ENCODE results near the gene SCAPER.
"Not testable (repeated sequence)": the region's sequence is repeated elsewhere in the genome, so short reads cannot be mapped to it uniquely, and the experiment has no call there.

Gene SCAPER

DNA sequence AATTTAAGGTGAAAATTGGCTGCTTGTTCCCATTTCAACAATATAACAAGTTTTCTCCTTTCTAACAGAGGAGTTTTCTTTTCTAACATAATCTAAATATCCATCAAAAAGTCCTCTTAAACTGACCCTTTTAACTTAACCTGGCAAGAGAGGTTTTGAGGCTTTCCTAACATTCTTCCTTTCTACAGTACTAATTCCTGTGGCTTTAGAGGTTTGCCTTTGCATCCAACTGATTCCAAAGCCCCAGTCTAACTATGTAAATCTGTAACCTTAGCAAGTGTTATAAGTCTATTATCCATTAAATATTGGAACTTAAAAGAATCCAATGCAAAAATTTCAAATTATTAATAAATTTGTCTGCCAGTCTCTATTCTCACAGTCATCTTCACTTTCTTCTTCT lies 434.4 kb downstream of the SCAPER start:
- no peak for DNase-seq

DNA sequence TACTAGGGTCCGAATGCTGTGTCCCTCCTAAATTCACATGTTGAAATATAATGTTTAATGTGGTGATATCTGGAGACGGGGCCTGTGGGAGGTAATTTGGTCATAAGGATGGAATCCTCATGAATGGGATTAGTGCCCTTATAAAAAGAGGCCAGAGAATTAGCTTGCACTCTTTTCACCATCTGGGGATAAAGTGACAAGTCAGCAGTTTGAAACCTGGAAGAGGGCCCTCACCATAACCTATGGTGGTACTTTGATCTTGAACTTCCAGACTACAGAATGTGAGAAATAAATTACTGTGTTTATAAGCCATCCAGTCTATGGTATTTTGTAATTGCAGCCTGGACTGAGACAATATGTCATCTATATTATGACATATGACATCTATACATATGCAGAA lies 436.4 kb downstream of the SCAPER start:
- no peak for DNase-seq

DNA sequence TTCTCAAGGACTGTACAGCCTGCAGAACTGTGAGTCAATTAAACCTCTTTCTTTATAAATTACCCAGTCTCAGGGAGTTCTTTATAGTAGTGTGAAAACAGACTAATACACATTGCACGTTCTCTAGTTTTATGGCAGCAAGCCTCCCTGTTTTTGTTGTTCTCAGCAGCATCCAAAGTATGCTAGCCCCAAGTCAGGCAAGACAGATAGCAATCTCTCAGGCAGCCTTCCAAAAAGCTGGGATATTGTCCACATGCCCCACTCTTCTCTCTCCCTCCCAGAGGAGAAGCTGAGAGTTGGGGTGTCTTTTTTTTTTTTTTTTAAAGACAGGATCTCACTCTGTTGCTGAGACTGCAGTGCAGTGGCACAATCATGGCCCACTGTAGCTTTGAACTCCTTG lies 438.0 kb downstream of the SCAPER start:
- no peak for DNase-seq

DNA sequence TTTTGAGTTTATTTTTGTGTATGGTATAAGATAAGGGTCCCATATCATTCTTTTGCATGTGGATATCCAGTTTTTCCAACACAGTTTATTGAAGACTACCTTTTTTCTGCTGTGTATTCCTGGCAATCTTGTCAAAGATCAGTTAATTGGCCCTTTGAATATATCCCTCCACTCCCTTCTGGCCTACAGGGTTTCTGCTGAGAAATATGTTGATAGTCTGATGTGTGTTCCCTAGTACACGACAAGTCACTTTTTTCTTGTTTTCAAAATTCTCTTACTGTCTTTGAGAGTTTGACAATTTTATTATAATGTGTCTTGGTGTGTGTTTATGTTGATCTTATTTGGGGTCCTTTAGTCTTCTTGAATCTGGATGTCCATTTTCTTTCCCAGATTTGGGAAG lies 439.4 kb downstream of the SCAPER start:
- no peak for DNase-seq

DNA sequence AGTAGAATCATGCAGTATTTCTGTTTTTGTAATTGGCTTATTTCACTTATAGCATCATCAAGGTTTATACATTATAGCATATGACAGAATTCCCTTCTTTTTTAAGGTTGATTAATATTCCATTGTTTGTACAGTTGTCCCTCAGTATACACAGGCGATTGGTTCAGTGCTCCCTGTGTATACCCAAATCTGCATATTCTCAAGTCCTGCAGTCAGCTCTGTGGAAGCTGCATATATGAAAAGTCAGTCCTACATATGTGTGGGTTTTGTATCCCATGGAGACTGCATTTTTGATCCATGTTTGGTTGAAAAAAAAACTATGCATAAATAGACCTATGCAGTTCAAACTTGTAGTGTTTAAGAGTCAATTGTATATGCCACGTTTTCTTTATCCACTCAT lies 440.9 kb downstream of the SCAPER start:
- no peak for DNase-seq

DNA sequence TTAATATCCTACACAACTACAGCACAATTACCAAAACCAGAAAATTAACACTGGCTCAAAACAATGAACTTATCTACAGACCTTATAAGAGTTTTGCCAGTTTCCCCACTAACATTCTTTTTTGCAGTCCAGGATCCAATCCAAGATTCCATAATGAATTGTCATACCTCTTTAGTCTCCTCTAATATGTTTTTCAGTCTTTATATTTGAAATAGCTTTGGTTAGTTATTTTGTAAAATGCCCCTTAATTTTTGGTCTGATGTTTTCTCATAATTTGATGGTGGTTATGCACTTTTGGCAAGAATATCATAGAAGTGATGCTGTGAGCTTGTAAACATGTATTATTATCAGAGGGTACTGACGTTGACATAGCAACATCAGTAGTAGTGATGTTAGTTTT lies 444.3 kb downstream of the SCAPER start:
- DNase-seq = no peak

DNA sequence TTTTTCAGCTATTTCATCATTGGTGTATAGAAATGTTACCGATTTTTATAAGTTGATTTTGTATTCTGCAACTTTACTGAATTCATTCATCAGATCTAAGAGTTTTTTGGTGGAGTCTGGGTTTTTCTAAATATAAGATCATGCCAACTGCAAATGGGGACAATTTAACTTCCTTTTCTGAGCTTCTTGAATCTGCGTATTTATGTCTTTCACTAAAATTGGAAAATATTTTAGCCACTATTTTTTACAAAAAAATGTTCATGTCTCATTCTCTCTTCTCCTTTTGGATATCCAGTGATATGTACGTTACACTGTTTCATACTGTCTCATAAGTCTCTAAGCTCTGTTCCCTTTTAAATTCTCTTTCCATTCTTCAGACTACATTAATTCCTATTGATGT lies 444.8 kb downstream of the SCAPER start:
- no peak for DNase-seq

DNA sequence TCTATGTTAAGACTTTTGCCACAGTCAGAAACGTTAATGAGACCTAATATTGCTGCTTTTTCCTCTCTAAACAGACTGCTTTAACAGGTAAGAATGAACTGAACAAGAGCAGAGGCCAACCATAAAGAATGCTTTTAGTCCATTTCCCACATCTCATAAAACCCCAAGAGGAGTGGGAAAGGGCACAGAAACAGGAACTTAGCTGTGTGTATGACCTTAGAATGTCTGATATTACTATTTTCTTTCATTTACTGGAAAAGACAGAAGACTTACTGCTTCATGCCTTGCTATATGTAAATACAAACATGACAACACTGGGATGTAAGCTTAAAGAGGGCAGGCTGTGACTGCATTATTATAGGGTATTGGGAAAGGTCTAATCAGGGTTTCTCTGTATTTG lies 453.6 kb downstream of the SCAPER start:
- no peak for DNase-seq

DNA sequence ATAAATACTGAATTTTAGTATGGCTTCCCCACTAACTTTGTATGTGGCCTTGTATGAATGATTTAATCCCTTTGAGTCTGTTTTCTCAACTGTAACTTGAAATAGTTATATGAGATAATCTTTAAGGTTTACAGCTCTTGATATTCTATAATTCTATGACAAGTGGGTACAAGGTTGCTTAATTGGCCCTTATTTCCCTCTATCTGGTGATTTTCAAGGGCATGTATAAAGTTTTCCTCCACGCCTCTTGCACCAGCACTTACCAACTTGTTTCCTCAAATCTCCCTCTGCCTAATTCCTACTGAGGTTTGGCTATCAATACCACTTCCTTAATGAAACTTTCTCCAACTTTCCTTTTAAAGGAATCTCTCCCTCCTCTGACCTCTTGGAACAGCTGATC lies 455.7 kb downstream of the SCAPER start:
- no peak for DNase-seq

DNA sequence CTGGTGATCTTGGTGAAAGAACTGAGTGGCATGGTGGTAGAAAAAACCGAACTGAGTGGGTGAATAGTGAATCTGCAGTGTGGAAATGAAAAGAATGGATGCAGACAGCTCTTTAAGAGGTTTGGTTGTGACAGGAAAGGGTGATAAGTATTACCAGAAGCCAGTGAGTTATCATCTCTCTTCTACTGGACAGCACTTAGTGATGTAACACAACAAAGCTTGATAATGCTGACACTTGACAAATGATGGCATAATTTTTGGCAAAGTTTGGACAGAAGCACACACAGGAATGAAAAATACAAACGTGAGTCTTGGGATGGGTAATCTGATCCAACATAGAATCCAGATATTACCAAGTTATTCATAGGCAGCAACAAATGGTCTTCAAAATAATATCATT lies 456.4 kb downstream of the SCAPER start:
- DNase-seq = no peak

DNA sequence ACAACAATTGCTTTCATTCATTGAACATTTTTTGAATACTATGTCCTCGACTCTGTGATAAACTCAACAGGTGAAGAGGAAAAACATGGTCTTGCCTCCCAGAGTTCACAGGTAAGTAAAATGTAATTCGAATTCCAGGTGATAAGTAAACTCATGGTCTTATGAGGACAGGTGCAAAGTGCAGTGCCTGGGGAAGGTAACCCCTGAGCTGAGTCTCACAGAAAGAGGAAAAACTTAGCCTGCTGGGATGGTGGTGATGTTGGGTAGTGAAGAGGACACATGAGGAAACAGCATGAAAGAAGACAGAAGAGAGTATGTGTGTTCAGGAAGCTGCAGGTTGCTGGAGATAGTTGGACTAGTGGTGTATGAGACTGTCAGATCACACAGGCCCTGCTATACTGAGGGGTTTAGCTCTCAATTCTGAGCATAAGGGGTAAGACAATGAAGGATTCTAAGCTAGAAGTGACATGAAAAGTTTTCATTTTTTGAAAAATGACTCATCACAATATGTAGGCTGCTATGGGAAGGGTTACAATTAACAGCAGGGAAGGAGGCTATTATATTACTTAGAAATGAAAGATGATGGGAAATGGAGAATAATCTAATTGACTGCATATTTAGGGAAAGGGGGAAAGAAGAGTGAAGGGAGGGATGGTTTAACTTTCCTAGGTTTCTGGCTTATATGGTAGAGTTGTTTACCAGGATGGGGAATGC lies 457.3 kb downstream of the SCAPER start:
- DNase-seq = no peak

DNA sequence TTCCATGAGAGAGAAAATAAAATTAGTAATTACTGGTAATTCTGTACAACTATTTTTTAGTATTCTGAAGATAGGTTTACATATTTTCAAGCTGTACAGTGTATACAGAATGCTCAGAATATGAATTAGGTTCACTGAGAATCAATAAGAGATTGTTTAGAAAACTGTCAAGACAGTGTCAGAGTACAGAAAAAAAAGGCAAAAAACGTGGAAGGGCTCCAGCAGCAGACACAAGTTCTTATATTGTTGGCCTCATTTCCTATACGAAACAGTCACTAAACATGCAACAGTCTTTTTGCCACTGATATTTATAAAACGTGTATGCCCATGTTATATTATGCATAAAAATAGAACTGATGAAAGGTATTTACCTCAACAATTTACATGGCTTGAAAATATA lies 464.7 kb downstream of the SCAPER start:
- DNase-seq = no peak

DNA sequence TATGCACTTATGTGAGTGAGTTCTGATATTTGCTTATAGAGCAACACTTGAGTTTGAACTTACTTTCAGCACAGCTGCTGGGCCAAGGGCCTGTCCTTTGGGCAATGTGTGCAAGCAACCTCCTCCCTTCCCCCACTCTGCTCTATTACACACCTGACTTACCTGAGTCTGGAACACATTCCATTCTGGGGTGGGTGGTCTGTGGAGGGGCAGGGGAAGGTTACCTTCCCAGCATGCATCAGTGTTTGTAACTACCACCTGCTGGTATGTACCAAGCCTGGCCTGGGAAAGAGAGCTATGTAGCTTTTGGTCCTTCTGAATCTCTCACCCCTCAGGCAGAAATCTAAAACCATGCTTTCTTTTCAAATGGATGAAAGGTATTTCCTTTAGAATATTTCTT lies 465.6 kb downstream of the SCAPER start:
- no peak for DNase-seq

DNA sequence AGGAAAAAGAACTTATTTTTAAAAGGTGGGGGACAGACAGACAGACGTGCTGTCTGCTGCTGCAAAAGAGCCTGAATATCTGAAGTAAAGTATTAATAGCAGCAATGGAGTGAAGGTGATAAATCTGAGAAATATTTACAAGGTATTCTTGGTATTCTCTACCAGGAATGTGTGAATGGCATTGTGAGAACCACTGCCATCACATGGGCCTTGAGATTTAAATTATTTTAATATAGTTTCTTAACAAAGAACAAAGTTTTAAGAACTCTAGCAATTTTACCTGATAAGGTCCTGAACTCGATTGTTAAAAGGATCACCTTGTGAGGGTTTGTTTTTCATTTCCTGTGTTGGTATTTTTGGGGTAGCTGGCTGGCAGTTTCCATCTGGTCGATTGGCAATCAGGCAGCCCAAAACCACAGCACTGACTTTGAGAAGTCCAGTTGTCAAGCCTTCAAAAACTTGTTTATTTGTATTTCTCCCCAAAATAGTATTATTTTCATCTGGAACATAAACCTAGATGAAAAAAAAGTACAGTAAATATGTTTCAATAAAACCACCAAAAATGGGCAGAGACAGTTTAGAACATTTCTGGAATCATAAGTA lies 471.2 kb downstream of the SCAPER start:
- DNase-seq = no peak

DNA sequence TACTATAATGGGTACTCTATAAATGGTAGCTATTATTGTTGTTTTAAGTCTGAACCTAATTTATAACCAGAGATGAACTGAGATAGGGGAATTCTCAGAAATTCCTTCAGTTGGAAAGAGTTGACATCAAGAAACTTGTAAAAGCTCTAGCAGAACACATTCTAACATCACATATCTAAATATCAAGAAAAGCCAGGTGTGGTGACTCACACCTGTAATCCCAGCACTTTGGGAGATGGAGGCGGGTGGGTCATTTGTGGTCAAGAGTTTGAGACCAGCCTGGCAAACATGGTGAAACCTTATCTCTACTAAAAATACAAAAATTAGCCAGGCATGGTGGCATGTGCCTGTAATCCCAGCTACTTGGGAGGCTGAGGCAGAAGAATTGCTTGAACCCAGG lies 472.1 kb downstream of the SCAPER start:
- not testable (repeated sequence) for DNase-seq

DNA sequence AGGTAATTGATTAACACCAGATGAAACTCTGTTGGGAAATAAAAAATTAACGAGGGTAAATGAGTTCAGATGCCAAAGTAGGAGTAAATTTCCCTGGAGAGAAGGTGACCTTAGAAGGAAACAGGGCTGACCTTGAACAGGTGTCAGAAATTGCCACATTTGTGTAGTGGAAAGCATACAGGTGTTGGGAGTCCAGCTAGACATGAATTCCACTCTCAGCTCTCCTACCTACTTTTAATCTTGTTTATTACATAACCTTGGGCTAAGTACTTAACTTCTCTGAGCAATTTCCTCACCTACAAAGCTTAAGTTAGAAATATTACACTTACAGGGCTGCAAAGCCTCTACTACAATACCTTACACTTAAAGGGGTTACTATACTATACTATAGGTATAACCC lies 472.5 kb downstream of the SCAPER start:
- DNase-seq = no peak

DNA sequence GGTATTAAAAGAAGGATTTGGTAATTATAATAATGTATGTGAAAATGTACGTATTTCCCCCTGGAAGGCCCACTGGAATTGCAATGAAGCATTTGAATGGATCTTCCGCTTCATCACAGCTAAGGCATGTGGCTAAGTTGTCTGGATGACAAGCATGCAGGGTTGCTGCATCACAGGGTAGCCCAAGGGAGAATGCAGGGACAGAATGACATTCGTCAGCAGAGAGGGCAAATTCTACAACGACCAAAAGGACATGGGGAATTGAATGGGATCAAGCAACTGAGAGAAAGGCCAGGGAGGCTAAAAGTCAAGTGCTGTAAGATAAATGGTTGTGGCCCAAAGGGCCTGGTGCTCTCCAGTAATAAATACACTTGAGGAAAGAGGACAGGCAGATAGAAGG lies 473.2 kb downstream of the SCAPER start:
- no peak for DNase-seq

DNA sequence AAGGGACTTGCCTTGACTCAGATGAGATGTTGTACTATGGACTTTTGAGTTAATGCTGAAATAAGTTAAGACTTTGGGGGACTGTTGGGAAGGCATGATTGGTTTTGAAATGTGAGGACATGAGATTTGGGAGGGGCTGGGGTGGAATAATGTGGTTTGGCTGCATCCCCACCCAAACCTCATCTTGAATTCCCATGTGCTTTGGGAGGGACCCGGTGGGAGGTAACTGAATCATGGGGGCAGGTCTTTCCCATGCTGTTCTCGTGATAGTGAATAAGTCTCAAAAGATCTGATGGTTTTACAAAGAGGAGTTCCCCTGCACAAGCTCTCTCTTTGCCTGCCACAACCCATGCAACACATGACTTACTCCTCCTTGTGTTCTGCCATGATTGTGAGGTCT lies 474.4 kb downstream of the SCAPER start:
- not testable (repeated sequence) for DNase-seq

DNA sequence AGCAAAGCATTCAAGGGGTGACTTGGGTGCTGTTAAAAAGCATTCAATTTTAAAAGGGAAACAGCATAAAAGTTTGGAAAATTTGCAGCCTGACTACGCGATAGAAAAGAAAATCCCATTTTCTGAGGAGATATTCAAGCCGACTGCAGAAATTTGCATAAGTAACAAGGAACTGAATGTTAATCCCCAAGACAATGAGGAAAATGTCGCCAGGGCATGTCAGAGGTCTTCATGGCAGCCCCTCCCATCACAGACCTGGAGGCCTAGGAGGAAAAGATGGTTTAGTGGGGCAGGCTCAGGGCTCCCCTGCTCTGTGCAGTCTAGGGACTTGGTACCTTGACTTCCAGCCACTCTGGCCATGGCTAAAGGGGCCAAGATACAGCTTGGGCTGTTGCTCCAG lies 475.5 kb downstream of the SCAPER start:
- no peak for DNase-seq

DNA sequence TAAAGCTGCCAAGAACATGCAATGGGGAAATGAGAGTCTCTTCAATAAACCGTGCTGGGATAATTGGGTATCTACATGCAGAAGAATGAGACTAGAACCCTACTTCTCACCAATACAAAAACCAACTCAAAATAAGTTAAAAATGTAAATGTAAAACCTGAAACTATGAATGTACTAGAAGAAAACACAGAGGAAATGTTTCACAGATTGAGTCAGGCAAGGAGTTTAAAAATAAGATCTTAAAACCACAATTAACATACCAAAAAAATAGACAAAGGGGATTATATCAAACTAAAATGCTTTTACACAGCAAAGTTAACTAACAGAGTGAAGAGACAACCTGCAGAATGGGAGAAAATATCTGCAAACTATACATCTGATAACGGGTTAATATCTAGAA lies 478.2 kb downstream of the SCAPER start:
- DNase-seq = no peak

DNA sequence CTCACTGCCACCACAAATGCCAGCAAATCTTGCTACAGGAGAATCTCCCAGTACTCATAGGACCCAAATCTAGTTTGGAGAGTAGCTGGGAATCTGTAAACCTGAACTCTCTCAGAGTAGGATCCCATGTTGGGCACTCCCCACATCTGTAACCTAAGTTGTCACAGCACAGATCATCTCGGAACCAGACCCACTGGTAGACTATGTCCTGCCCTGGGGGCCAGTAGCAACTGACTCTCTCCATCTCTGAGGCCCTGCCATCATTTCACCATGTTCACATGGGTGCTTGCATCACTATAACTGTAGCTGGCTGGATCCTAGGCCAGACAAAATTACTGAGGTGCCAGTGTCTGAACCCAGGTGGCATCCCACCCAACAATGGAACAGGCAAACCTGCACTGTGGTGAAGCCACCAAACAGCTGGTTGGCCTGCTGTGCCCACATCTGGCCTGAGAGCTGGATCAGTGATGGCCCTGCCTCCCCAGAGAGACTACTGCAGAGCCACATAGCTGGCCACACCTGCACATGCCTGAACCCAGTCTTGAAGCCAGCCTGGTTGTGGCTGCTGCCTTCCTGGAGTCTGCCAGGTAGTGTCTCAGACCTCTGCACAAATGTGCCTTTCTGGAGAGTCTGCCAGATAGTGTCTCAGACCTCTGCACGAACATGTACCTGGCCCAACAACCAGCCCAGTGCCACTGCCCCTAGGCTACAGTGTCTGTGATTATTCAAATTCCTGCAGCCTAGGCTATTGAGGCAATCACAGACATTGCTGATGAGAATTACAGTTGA lies 486.6 kb downstream of the SCAPER start:
- no peak for DNase-seq

DNA sequence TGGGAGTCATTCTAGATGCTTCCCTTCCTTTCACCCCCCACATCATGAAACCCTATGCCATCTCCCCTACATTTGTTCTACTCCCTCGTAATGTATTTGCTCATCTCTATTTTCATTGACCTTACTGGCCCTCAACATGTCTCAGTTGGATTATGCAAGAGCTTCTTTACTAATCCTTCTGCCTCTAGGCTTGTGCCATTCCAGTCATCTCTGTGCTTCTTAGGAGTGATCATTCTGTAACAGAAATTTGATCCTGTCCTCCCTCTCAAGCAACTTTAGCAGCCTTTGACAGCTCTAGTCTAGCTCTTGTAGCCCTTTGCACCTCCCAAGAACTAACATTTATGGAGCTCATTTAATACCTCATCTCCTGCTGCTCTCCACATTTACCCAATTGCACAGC lies 503.9 kb downstream of the SCAPER start:
- no peak for DNase-seq

DNA sequence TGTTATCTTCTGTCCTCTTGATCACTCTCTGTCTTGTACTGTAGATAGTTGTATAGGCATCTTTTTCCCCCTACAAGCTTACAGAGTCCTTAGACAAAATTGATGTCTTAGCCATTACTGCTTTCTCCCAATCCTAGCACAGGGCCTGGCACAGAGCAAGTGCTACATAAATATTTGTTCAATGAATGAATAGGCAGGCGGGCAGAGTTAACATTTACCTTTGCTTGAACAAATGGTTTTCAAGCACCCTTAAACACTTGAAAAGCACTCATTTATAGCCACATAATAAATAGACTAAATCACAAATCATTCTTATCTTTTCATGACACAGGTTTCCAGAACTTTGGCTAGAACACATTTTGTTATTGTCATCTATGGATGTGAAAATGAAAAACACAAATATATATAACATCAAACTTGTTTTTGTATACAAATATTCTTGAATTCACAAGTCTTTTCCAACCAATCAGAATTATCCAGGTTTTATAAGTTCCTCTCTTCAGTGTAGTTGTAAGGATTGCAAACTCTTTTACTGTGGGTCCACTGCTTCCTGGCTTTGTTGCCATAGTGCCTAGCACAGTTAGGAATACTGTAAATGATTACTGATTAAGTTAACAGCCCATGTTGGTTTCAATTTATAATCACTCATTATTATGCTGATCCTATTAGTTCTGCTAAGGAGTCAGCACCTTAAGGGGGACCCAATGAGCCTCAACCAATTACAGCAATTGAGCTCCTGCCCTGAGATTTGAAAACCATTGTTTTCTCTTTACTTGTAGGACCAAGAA lies 506.6 kb downstream of the SCAPER start:
- DNase-seq = no peak

DNA sequence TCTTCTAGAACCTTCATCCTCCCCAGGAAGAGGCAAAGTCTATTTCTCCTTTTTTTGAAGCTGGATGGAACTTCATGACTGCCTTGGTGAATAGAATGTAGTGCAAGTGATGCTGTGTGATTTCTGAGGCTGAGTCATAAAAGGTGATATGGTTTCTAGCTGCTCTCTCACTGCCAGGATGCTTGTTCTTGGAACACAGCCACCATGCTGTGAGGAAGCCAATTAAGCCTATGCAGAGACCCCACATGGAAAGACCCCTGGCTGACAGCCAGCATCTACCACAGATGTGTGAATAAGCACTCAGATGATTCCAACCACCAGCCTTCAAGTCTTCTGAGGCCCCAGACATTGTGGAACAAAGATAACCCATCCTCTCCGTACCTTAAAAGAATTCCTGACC lies 511.5 kb downstream of the SCAPER start:
- DNase-seq = no peak
